Smooth muscle cell (in vitro differentiated cells): ENCODE results near the gene TGFB1. TPM values are rescaled to one million over a fixed set of nuclear protein-coding genes. Genes with fewer than 3 reads are reported as not detected.
A peak's percentile ranks its signal among the peaks of the same experiment; 100 is the strongest.

Experiments used
- DNase-seq: peaks from one replicate; lab custom pipeline; 2025; ENCODE audit not compliant: unreplicated experiment; lab: John Stamatoyannopoulos, UW
- H2AFZ ChIP-seq: fragments of 200-600 bp; sonication (generic); 2 replicates; pipeline ENCODE4 v1.6.0; 2016; ENCODE audit warnings: antibody characterized with exemption, low read depth, mild to moderate bottlenecking
- H3F3A ChIP-seq: fragments of 200-600 bp; sonication (generic); 2 replicates; pipeline ENCODE4 v1.6.0; 2017; ENCODE audit warnings: antibody characterized with exemption, low read depth
- H3K27ac ChIP-seq: fragments of 200-600 bp; sonication (generic); 2 replicates; pipeline ENCODE4 v1.5.1; 2016; ENCODE audit warnings: low read depth, mild to moderate bottlenecking
- H3K27me3 ChIP-seq: fragments of 200-600 bp; sonication (generic); 2 replicates; pipeline ENCODE4 v1.6.1; 2016; ENCODE audit warnings: low read depth, mild to moderate bottlenecking
- H3K36me3 ChIP-seq: fragments of 200-600 bp; sonication (generic); 2 replicates; pipeline ENCODE4 v1.5.1; 2016; ENCODE audit warnings: low read depth
- H3K4me1 ChIP-seq: fragments of 200-600 bp; sonication (generic); 2 replicates; pipeline ENCODE4 v1.5.1; 2016; ENCODE audit warnings: low read depth
- H3K4me2 ChIP-seq: fragments of 200-600 bp; sonication (generic); 2 replicates; pipeline ENCODE4 v1.6.0; 2016; ENCODE audit warnings: mild to moderate bottlenecking
- H3K4me3 ChIP-seq: fragments of 200-600 bp; sonication (generic); 2 replicates; pipeline ENCODE4 v1.5.1; 2016; ENCODE audit warnings: mild to moderate bottlenecking
- H3K79me2 ChIP-seq: fragments of 200-600 bp; sonication (generic); 2 replicates; pipeline ENCODE4 v1.6.0; 2016; ENCODE audit warnings: low read depth, mild to moderate bottlenecking
- H3K9ac ChIP-seq: fragments of 200-600 bp; sonication (generic); 2 replicates; pipeline ENCODE4 v1.6.0; 2016; ENCODE audit warnings: low read depth
- H3K9me3 ChIP-seq: fragments of 200-600 bp; sonication (generic); replicated peaks from 2 replicates; pipeline ENCODE4 v1.5.1; 2016; ENCODE audit warnings: low read depth
- H4K20me1 ChIP-seq: fragments of 200-600 bp; sonication (generic); 2 replicates; pipeline ENCODE4 v1.6.0; 2016; ENCODE audit warnings: low read depth
- WGBS: methylation state at CpG from one replicate; pipeline ENCODE4 v1.1.7; 2016; ENCODE audit warnings: low lambda C conversion rate; 5-methylcytosine and 5-hydroxymethylcytosine counted together
- polyA plus RNA-seq: library from polyadenylated mRNA; unstranded; fragments of >200 nt; fragmentation: Nextera tagmentation; extraction: Ambion mirVana; gene quantifications from 2 replicates; pipeline ENCODE4 v1.2.1, GENCODE V29; 2016
- total RNA-seq: library from RNA; depleted of rRNA; stranded (reverse); fragments of >200 nt; gene quantifications from 2 replicates; pipeline ENCODE4 v1.2.3, GENCODE V29; 2014
- TF ChIP-seq, protein P1 (sequence below): fragments of 200-600 bp; sonication (generic); IDR thresholded peaks from 2 replicates; pipeline ENCODE4 v1.5.1; 2017; ENCODE audit warnings: borderline replicate concordance, mild to moderate bottlenecking, antibody characterized with exemption; ENCODE audit not compliant: insufficient read depth, poor library complexity, severe bottlenecking

Gene TGFB1
- total and polyA plus RNA-seq, 2 experiments from 2014 or later: 51.7 to 199 TPM

DNA sequence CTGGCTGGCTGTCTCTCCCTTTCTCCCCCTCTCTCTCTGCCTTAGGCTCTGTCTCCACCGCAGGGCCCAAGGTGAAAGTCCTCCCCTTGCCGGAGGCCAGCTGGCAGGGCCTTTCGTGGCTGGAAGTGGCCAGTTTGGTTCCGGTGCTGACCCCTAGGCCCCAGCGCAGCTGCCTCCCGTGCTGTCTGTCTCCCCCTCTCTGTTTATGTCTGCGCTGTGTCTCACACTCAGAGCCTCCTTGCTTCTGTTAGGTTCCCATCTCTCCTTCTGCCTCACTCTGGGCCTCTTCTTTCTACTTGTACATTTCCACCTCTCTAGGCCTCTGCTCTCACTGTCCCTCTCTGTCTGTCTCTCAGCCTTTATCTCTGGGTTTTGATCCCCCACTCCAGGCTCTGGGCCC, 30.7 kb downstream of the TGFB1 start:
- no peaks in the 10 kb centered on the region for H3K27me3 ChIP-seq
- peaks cover 41% of the 10 kb centered on the region for H3K4me1 ChIP-seq
- no peaks in the 10 kb centered on the region for H3K79me2 ChIP-seq
- WGBS: 5% methylated on average over 7 of the region's 7 CpGs
- peaks cover 44% of the 10 kb centered on the region for H3F3A ChIP-seq
- TF ChIP-seq, protein P1, sequence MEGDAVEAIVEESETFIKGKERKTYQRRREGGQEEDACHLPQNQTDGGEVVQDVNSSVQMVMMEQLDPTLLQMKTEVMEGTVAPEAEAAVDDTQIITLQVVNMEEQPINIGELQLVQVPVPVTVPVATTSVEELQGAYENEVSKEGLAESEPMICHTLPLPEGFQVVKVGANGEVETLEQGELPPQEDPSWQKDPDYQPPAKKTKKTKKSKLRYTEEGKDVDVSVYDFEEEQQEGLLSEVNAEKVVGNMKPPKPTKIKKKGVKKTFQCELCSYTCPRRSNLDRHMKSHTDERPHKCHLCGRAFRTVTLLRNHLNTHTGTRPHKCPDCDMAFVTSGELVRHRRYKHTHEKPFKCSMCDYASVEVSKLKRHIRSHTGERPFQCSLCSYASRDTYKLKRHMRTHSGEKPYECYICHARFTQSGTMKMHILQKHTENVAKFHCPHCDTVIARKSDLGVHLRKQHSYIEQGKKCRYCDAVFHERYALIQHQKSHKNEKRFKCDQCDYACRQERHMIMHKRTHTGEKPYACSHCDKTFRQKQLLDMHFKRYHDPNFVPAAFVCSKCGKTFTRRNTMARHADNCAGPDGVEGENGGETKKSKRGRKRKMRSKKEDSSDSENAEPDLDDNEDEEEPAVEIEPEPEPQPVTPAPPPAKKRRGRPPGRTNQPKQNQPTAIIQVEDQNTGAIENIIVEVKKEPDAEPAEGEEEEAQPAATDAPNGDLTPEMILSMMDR: no peak
- H3K9me3 ChIP-seq: no peaks in the 10 kb centered on the region
- no peak for DNase-seq
- peak overlapping the region; percentile 77 for H3K4me2 ChIP-seq
- H3K27ac ChIP-seq: peak overlapping the region; percentile 97
- peak overlapping the region; percentile 88 for H3K9ac ChIP-seq
- H3K36me3 ChIP-seq: no peaks in the 10 kb centered on the region
- no peak overlapping the region for H2AFZ ChIP-seq
- H3K4me3 ChIP-seq: no peak overlapping the region
- peaks cover 13% of the 10 kb centered on the region for H4K20me1 ChIP-seq

DNA sequence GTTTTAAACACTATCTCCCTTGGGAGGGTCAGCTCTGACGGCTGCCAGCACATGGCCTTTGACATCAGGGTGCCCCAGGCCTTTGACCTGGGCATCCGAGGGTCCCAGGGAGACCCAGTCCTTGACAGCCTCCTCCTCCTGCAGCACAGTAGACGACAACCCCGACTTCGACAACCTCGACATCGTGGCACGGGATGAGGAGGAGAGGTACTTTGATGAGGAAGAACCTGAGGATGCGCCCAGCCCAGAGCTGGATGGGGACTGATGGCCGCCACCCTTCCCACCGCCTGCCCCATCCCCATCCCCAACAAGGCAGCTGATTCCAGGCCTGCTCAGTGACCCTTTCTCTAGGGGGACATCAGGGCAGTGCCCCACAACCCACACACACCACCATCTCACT, 31.3 kb downstream of the TGFB1 start:
- 87% methylated on average over 11 of the region's 11 CpGs for WGBS
- H3K4me3 ChIP-seq: no peak overlapping the region
- H3F3A ChIP-seq: peaks cover 44% of the 10 kb centered on the region
- H4K20me1 ChIP-seq: peaks cover 14% of the 10 kb centered on the region
- no peaks in the 10 kb centered on the region for H3K36me3 ChIP-seq
- H3K27me3 ChIP-seq: no peaks in the 10 kb centered on the region
- H3K27ac ChIP-seq: peak overlapping the region; percentile 97
- TF ChIP-seq, protein P1: no peak
- H3K4me2 ChIP-seq: peak overlapping the region; percentile 77
- H2AFZ ChIP-seq: no peak overlapping the region
- H3K9me3 ChIP-seq: no peaks in the 10 kb centered on the region
- no peaks in the 10 kb centered on the region for H3K79me2 ChIP-seq
- no peak for DNase-seq
- peak overlapping the region; percentile 88 for H3K9ac ChIP-seq
- H3K4me1 ChIP-seq: peaks cover 37% of the 10 kb centered on the region

DNA sequence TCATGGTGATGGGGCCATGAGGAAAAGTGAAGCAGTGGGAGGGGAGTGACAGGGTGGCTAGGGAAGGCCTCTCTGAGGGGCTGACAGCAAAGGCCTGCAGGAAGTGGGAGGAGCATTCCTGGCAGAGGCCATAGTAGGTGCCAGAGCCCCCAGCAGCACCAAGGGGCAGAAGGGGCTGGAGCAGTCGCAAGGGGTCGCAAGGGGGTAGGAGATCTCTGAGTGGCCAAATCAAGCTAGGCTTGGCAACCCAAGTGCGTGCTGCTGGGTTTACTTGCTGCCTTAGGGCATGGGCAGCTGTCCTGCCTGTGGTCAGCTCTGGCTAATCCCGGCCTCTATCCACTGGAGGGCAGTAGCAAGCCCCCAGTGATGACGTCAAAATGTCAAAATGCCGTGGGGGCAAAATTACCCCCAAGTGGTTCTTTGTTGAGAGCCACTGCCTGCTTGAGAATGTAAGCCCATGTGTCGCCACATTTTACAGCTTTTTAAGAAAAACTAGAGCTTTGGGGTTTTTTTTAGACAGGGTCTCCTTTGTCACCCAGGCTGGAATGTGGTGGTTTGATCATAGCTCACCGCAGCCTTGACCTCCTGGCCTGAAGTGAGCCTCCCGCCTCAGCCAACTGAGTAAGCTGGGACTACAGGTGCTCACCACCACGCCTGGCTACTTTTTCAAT, 32.0 kb downstream of the TGFB1 start:
- Histone ChIP-seq H3K4me1 (peaks cover 30% of the 10 kb centered on the region), H2AFZ (no peak overlapping the region), H3K9ac (peak overlapping the region; percentile 88), H3K36me3 (no peaks in the 10 kb centered on the region), H3K27ac (peak overlapping the region; percentile 97), H3K9me3 (no peaks in the 10 kb centered on the region), H4K20me1 (peaks cover 21% of the 10 kb centered on the region), H3K27me3 (no peaks in the 10 kb centered on the region), H3K4me2 (peak overlapping the region; percentile 77), H3K4me3 (no peak overlapping the region), H3K79me2 (peaks cover 6% of the 10 kb centered on the region), H3F3A (peaks cover 43% of the 10 kb centered on the region)
- TF ChIP-seq, protein P1: peak; percentile 55
- 17% methylated on average over 10 of the region's 10 CpGs for WGBS
- DNase-seq: peak; percentile 18

DNA sequence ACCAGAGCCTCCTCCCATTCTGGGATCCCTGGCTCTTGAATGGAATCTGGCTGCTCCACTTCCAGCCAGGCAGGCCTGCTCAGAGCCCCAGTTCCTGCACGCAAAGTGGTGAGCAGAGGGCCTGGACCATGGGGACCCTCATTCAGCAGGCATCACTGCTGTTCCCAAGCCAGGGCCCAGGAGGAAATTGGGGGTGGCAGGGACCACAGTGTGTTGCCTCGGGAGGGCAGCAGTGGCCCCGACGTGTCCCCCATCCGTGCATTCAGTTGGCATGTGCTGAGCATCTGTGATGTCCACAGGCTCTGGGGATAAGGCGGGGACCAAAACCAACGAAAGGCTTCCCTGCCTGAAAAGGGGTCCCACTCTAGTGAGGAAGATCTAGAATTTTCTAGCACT, 32.5 kb downstream of the TGFB1 start:
- Histone ChIP-seq H3K9me3 (no peaks in the 10 kb centered on the region), H3K79me2 (peaks cover 8% of the 10 kb centered on the region), H3K27me3 (no peaks in the 10 kb centered on the region), H3K4me1 (peaks cover 26% of the 10 kb centered on the region), H4K20me1 (peaks cover 26% of the 10 kb centered on the region), H2AFZ (no peak overlapping the region), H3K4me2 (peak overlapping the region; percentile 77), H3K4me3 (no peak overlapping the region), H3K36me3 (no peaks in the 10 kb centered on the region), H3K27ac (peak overlapping the region; percentile 97), H3K9ac (no peak overlapping the region), H3F3A (peaks cover 39% of the 10 kb centered on the region)
- TF ChIP-seq, protein P1: no peak
- no peak for DNase-seq
- 80% methylated on average over 7 of the region's 7 CpGs for WGBS
